GM18499 (cell line): ENCODE results near the gene USP10.

Experiments
- ATAC-seq: cut with Tn5 transposase; IDR thresholded peaks from one replicate; pipeline ENCODE4 v1.9.1; 2021; ENCODE audit warnings: moderate number of reproducible peaks; ENCODE audit not compliant: insufficient read depth, unreplicated experiment

The USP10 gene

GRCh38 chr16:84766978-84767773, 67.4 kb downstream of the USP10 start:
- no peak for ATAC-seq

- no peak for ATAC-seq
These were observed 68.4 kb downstream of the USP10 start for GRCh38 chr16:84768061-84768807.

GRCh38 chr16:84768808-84769197, 69.0 kb downstream of the USP10 start:
- no peak for ATAC-seq

GRCh38 chr16:84769416-84769815, 69.6 kb downstream of the USP10 start:
- ATAC-seq: no peak

GRCh38 chr16:84773312-84773711, 73.5 kb downstream of the USP10 start:
- ATAC-seq: no peak

- no peak for ATAC-seq
These were observed 75.0 kb downstream of the USP10 start for GRCh38 chr16:84774810-84775209.

- no peak for ATAC-seq
These were observed 75.5 kb downstream of the USP10 start for GRCh38 chr16:84775262-84775810.

- no peak for ATAC-seq
These were observed 77.6 kb downstream of the USP10 start for GRCh38 chr16:84777435-84777834.

- no peak for ATAC-seq
These were observed 78.9 kb downstream of the USP10 start for GRCh38 chr16:84778720-84779119.

- ATAC-seq: no peak
These were observed 80.3 kb downstream of the USP10 start for GRCh38 chr16:84780063-84780462.

GRCh38 chr16:84780544-84781376, 81.0 kb downstream of the USP10 start:
- ATAC-seq: no peak

GRCh38 chr16:84782846-84783245, 83.0 kb downstream of the USP10 start:
- ATAC-seq: no peak

- ATAC-seq: no peak
These were observed 86.2 kb downstream of the USP10 start for GRCh38 chr16:84785843-84786581.

- no peak for ATAC-seq
These were observed 86.9 kb downstream of the USP10 start for GRCh38 chr16:84786605-84787262.

GRCh38 chr16:84787263-84787622, 87.4 kb downstream of the USP10 start:
- no peak for ATAC-seq

- no peak for ATAC-seq
These were observed 89.2 kb downstream of the USP10 start for GRCh38 chr16:84788920-84789391.

- ATAC-seq: no peak
These were observed 89.6 kb downstream of the USP10 start for GRCh38 chr16:84789431-84789830.

GRCh38 chr16:84790301-84790700, 90.5 kb downstream of the USP10 start:
- ATAC-seq: no peak

GRCh38 chr16:84791088-84791487, 91.3 kb downstream of the USP10 start:
- no peak for ATAC-seq
